GM18508 (cell line): ENCODE measurements around the gene REPS2.

Experiments used
- ATAC-seq: cut with Tn5 transposase; IDR thresholded peaks from one replicate; pipeline ENCODE4 v1.9.1; 2021; ENCODE audit warnings: moderate number of reproducible peaks; ENCODE audit not compliant: insufficient read depth, unreplicated experiment

The REPS2 gene

GRCh38 chrX:16946361-16946964, at the start of gene REPS2:
REPS2 (plus strand) TSS chrX:16946658; CDS start chrX:16946862, 204 bp downstream.
- ATAC-seq = no peak

GRCh38 chrX:16897445-16897844, 49.0 kb upstream of the REPS2 start:
- no peak for ATAC-seq

- ATAC-seq = no peak
Observed at GRCh38 chrX:16903274-16904022, 43.0 kb upstream of the REPS2 start.

- ATAC-seq = no peak
Observed at GRCh38 chrX:16910376-16910775, 36.1 kb upstream of the REPS2 start.

- no peak for ATAC-seq
Observed at GRCh38 chrX:16914058-16914457, 32.4 kb upstream of the REPS2 start.

GRCh38 chrX:16916561-16916960, 29.9 kb upstream of the REPS2 start:
- no peak for ATAC-seq

- no peak for ATAC-seq
Observed at GRCh38 chrX:16917120-16917519, 29.3 kb upstream of the REPS2 start.

GRCh38 chrX:16918979-16919378, 27.5 kb upstream of the REPS2 start:
- ATAC-seq = no peak

GRCh38 chrX:16920075-16920474, 26.4 kb upstream of the REPS2 start:
- ATAC-seq = no peak

- ATAC-seq = no peak
Observed at GRCh38 chrX:16923157-16923556, 23.3 kb upstream of the REPS2 start.

- no peak for ATAC-seq
Observed at GRCh38 chrX:16924631-16925480, 21.6 kb upstream of the REPS2 start.

- ATAC-seq = no peak
Observed at GRCh38 chrX:16930392-16930791, 16.1 kb upstream of the REPS2 start.

GRCh38 chrX:16931371-16931770, 15.1 kb upstream of the REPS2 start:
- no peak for ATAC-seq

- ATAC-seq = no peak
Observed at GRCh38 chrX:16931855-16932575, 14.4 kb upstream of the REPS2 start.

- ATAC-seq = no peak
Observed at GRCh38 chrX:16934185-16934584, 12.3 kb upstream of the REPS2 start.

GRCh38 chrX:16946971-16947562, 609 bp downstream of the REPS2 start:
- ATAC-seq = no peak

- no peak for ATAC-seq
Observed at GRCh38 chrX:16950423-16950822, 4.0 kb downstream of the REPS2 start.

- no peak for ATAC-seq
Observed at GRCh38 chrX:16953606-16954211, 7.3 kb downstream of the REPS2 start.

- ATAC-seq = no peak
Observed at GRCh38 chrX:16957751-16958150, 11.3 kb downstream of the REPS2 start.

- ATAC-seq = no peak
Observed at GRCh38 chrX:16958356-16958755, 11.9 kb downstream of the REPS2 start.
